GM12878 (cell line): ENCODE measurements around the gene MPP2.

ENCODE experiments used
- BCL11A ChIP-seq: IDR thresholded peaks from 2 replicates; pipeline ENCODE4 v1.6.1; 2011; ENCODE audit warnings: low read depth, low read length
- BCLAF1 ChIP-seq: fragments of 450-650 bp; IDR thresholded peaks from 2 replicates; pipeline ENCODE4 v1.6.1; 2017; ENCODE audit warnings: antibody characterized with exemption, mild to moderate bottlenecking, moderate library complexity
- BHLHE40 ChIP-seq, 2 experiments: fragments of 450-650 bp in 1 of 2; IDR thresholded peaks; 2 replicates each; pipeline ENCODE4 v1.6.1; 2011 to 2017; ENCODE audit warnings: low read depth in 2 of 2, borderline replicate concordance in 1 of 2, improper control_type of control experiment in 1 of 2, low read length in 1 of 2, mild to moderate bottlenecking in 1 of 2
- CHD2 ChIP-seq: IDR thresholded peaks from 2 replicates; pipeline ENCODE4 v1.6.1; 2011; ENCODE audit warnings: low read depth, low read length, improper control_type of control experiment, borderline replicate concordance
- CTCF ChIP-seq, 3 experiments: IDR thresholded peaks in 2 of 3; conservative IDR thresholded peaks in 1 of 3; 2 replicates each; pipeline ENCODE4 v1.5.1; 2011; ENCODE audit warnings: low read depth in 3 of 3, low read length in 3 of 3, mild to moderate bottlenecking in 3 of 3, control low read depth in 2 of 3, moderate library complexity in 2 of 3, inconsistent platforms in 1 of 3, mixed read lengths in 1 of 3; ENCODE audit not compliant: control insufficient read depth in 2 of 3, insufficient read depth in 1 of 3; ENCODE audit errors: extremely low read depth in 1 of 3
- EGR1 ChIP-seq, 2 experiments: IDR thresholded peaks; 1 replicate in 1 of 2; 2 replicates in 1 of 2; pipeline ENCODE4 v1.6.1; 2011 to 2012; ENCODE audit warnings: low read depth in 2 of 2, low read length in 2 of 2, borderline replicate concordance in 1 of 2, mild to moderate bottlenecking in 1 of 2, moderate library complexity in 1 of 2
- HDAC2 ChIP-seq: fragments of 200-600 bp; sonication (generic); IDR thresholded peaks from 2 replicates; pipeline ENCODE4 v1.6.1; 2017
- MAX ChIP-seq: IDR thresholded peaks from 2 replicates; pipeline ENCODE4 v1.6.1; 2012; ENCODE audit warnings: low read depth, low read length, improper control_type of control experiment
- PAX5 ChIP-seq: IDR thresholded peaks from 2 replicates; pipeline ENCODE4 v1.6.1; 2011; ENCODE audit warnings: low read depth, low read length, borderline replicate concordance
- SREBF2 ChIP-seq: IDR thresholded peaks from 2 replicates; pipeline ENCODE4 v1.6.1; 2012; ENCODE audit warnings: mild to moderate bottlenecking, low read length

- TF ChIP-seq BHLHE40 (IDR thresholded peaks at IDR 0.05; ENCODE audit: borderline replicate concordance in 1 of 2, low read depth in 2 of 2, low read length in 1 of 2) (no peak), BCL11A (no peak), HDAC2 (no peak), PAX5 (no peak), EGR1 (IDR thresholded peaks at IDR 0.05; ENCODE audit: borderline replicate concordance in 1 of 2, low read depth in 2 of 2, low read length in 2 of 2) (no peak), MAX (no peak), CTCF (IDR thresholded peaks at IDR 0.05 in 2 of 3, conservative IDR thresholded peaks at IDR 0.05 in 1 of 3; ENCODE audit: control insufficient read depth in 2 of 3, extremely low read depth in 1 of 3, insufficient read depth in 1 of 3, low read depth in 3 of 3, low read length in 3 of 3) (no peak), SREBF2 (no peak), CHD2 (no peak), BCLAF1 (no peak)
Measured at GRCh38 chr17:43875476-43876147, 31.7 kb downstream of the MPP2 start.
